Activated T-cell treated with anti-CD3 and anti-CD28 coated beads for 24 hours (primary cell): ENCODE measurements around the gene GYG1.
"Not testable (repeated sequence)": the region's sequence is repeated elsewhere in the genome, so short reads cannot be mapped to it uniquely, and the experiment has no call there.

ENCODE experiments used
- DNase-seq: peaks from one replicate; pipeline ENCODE4 v3.0.0-alpha.2; 2020; ENCODE audit warnings: low read depth

GYG1 gene

GRCh38 chr3:148987551-148987950 is 3.8 kb upstream of the GYG1 start:
- DNase-seq, result not testable (repeated sequence)

GRCh38 chr3:148990236-148990635 is 1.1 kb upstream of the GYG1 start:
- DNase-seq, result no peak

GRCh38 chr3:148992027-148992634 is 791 bp downstream of the GYG1 start:
- peak; percentile 11 for DNase-seq

GRCh38 chr3:148992635-148993255 is 1.4 kb downstream of the GYG1 start:
- no peak for DNase-seq

- no peak for DNase-seq
Measured at GRCh38 chr3:148997623-148998022, 6.3 kb downstream of the GYG1 start.

GRCh38 chr3:148998297-148998696 is 7.0 kb downstream of the GYG1 start:
- no peak for DNase-seq

GRCh38 chr3:148998715-148999423 is 7.5 kb downstream of the GYG1 start:
- DNase-seq, result no peak

- DNase-seq, result no peak
Measured at GRCh38 chr3:148999806-149000205, 8.5 kb downstream of the GYG1 start.

- no peak for DNase-seq
Measured at GRCh38 chr3:149000206-149000745, 8.9 kb downstream of the GYG1 start.

GRCh38 chr3:149001727-149002126 is 10.4 kb downstream of the GYG1 start:
- DNase-seq, result no peak

- no peak for DNase-seq
Measured at GRCh38 chr3:149003653-149004305, 12.4 kb downstream of the GYG1 start.

GRCh38 chr3:149004622-149005021 is 13.3 kb downstream of the GYG1 start:
- DNase-seq, result no peak

GRCh38 chr3:149005416-149005815 is 14.1 kb downstream of the GYG1 start:
- DNase-seq, result no peak

- no peak for DNase-seq
Measured at GRCh38 chr3:149007567-149008257, 16.4 kb downstream of the GYG1 start.

GRCh38 chr3:149009732-149010131 is 18.4 kb downstream of the GYG1 start:
- DNase-seq, result no peak

GRCh38 chr3:149010504-149010951 is 19.2 kb downstream of the GYG1 start:
- no peak for DNase-seq

GRCh38 chr3:149010966-149011365 is 19.6 kb downstream of the GYG1 start:
- DNase-seq, result no peak

GRCh38 chr3:149011676-149012075 is 20.3 kb downstream of the GYG1 start:
- no peak for DNase-seq

- no peak for DNase-seq
Measured at GRCh38 chr3:149013726-149014125, 22.4 kb downstream of the GYG1 start.

- DNase-seq, result no peak
Measured at GRCh38 chr3:149015393-149015792, 24.1 kb downstream of the GYG1 start.

GRCh38 chr3:149016242-149016641 is 24.9 kb downstream of the GYG1 start:
- DNase-seq, result no peak
